HG03558 (cell line): ENCODE results near the gene RNGTT.
"Not testable (repeated sequence)": the region's sequence is repeated elsewhere in the genome, so short reads cannot be mapped to it uniquely, and the experiment has no call there.

Experiments used
- ATAC-seq: cut with Tn5 transposase; IDR thresholded peaks from one replicate; pipeline ENCODE4 v1.9.1; 2021; ENCODE audit warnings: moderate number of reproducible peaks; ENCODE audit not compliant: unreplicated experiment; ENCODE audit errors: extremely low read depth

RNGTT gene

GRCh38 chr6:88914895-88915598 lies 48.4 kb downstream of the RNGTT start:
- no peak for ATAC-seq

GRCh38 chr6:88914180-88914579 lies 49.2 kb downstream of the RNGTT start:
- ATAC-seq = no peak

GRCh38 chr6:88913471-88913870 lies 49.9 kb downstream of the RNGTT start:
- ATAC-seq = no peak

GRCh38 chr6:88910922-88911778 lies 52.3 kb downstream of the RNGTT start:
- no peak for ATAC-seq

DNA sequence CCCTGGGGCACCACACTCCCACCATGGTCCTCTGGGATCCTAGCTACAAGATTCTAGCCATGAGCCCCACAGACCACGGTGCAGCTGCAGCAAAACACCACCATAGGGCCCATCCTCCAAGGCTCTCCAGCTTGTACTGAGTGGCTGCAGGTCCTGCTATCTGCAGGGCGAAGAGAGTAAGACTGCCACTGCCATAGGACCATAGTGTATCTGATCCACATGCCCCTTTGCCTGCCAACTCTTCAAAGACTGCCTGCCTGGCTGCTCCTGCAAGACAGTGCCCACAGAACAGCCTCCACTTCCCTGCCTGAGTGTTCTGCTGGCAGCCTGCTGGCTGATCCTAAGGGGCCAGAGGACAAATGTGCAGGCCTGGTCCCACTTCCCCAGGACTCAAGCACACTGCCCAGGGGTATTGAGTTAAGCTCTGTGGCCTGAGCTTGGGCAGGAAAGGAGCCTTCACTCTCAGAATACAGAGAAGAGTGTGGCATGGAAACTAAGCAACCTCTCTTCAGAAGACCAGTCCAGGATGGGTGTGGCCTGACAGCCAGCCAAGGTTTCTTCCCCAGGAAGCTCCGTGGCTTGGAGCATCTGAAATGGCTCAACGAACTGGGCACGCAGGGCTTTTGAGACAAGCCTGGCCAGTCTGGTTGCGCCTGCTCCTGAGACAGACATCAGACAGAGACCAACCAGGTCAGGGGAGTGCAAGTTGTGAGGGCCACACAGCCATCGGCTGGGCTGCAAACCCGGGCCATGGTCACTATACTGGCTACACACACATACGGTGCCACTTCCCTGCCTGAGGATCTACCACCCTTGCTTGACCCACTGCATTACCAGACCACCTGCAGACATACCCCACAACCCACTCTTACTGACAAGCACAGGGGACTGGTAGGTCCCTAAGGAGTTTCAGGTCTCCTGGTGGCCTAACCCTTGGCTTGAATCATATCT lies 54.5 kb downstream of the RNGTT start:
- no peak for ATAC-seq

GRCh38 chr6:88907148-88907547 lies 56.3 kb downstream of the RNGTT start:
- ATAC-seq = not testable (repeated sequence)

- ATAC-seq = no peak
These were observed 63.7 kb downstream of the RNGTT start for GRCh38 chr6:88899569-88900316.

DNA sequence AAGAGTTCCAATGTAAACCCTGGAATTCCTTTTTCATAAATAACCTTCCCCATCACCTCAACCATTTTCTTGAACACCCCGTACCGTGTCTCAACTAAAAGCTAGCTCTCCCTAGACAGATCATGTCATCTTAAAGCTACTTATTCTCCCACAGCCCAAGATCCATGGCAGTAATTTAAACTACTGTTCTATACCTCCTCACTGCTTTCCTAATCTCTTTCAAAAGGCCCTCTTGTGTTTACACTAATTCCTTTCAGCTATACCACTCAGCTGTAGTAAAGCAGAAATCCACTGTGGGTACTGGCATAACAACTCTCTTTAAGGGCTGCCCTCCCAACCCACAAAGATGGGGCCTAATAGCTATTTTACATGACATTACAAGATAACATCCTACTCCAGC lies 67.5 kb downstream of the RNGTT start:
- ATAC-seq = no peak

GRCh38 chr6:88890860-88891845 lies 72.3 kb downstream of the RNGTT start:
- ATAC-seq = no peak

GRCh38 chr6:88890394-88890793 lies 73.0 kb downstream of the RNGTT start:
- ATAC-seq = no peak

- ATAC-seq = no peak
These were observed 79.1 kb downstream of the RNGTT start for GRCh38 chr6:88884361-88884760.

DNA sequence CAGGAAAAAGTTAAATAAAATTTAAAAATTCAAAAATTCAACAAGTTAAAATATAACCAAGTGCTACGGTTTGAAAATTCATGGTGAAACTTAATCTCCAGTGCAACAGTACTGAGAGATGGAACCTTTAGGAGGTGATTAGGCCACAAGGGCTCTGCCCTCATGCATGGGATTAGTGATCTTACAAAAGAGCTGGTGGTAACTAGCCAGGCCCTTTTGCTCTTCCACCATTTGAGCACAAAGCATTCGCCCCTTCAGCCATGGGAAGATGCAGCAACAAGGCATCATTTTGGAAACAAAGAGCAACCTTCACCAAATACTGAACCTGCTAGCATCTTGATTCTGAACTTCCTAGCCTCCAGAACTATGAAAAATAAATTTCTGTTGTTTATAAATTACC lies 80.9 kb downstream of the RNGTT start:
- ATAC-seq = no peak

GRCh38 chr6:88881451-88881850 lies 82.0 kb downstream of the RNGTT start:
- ATAC-seq = no peak

DNA sequence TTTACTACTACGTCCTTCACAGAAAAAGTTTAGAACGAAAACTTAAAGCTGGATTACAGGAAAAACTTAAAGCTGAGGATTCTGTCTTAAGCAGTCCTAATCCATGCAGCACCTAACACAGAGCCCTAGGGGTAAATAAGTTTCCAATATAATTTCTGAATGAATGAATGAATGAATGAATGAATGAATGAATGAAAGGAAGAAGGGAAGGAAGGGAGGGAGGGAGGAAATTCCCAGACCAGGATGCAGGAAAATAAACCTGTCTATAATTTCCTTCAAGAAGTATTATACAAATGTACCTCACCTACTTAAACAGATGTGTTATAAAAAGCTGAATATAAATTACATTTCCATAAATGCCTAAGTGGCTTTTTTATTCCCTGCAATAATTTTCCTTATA lies 83.4 kb downstream of the RNGTT start:
- no peak for ATAC-seq

GRCh38 chr6:88877893-88878292 lies 85.5 kb downstream of the RNGTT start:
- ATAC-seq = no peak

- no peak for ATAC-seq
These were observed 90.5 kb downstream of the RNGTT start for GRCh38 chr6:88872962-88873361.

DNA sequence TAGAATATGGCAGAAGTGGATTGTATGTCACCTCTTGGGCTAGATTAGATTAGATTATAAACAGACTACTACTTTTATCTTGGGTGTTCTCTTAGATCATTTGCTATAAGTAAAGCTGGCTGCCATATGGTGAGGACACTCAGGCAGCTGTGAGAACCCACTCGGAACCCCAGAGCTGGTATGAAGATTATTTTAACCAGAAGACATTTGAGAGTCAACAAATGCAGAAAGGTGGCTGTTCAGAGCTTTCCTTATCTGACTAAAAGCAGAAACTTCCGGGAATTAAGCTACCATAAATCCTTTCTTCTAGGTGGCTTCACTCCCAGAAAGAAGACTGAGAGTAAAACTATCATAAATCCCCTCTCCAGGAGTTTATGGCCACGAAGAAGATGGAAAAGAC lies 91.9 kb downstream of the RNGTT start:
- ATAC-seq = no peak

DNA sequence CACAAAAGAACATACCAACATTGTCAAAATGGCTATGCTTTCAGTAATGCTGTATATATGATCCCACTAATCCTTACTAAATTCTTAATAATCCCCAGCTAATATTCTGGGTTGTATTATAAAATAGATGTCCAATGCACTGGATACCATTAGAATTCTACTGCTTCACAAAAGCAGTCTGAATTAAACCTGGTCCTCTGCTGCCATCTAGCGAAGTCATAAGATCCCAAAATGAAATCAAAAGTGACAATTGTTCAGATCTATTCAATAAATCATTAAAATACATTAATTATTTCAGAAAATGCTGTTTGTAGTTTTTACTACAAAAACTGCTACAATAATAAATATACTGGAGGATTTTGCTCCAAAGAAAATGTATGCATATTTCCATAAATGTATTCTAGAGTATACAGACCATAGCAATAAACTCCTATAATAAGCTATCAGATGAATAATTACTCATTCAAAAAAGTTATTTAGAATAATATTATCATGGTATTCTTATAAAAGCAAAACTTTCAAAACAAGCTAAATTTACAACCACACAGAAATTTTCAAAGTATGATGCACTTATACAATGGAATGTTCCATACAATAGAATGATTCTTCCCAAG lies 92.6 kb downstream of the RNGTT start:
- ATAC-seq = no peak
